Measurements from ENCODE around the gene TDRD9.

Gene TDRD9

GRCh38 chr14:103891667-103892215 lies 36.5 kb upstream of the TDRD9 start:
- no peak overlapping the region for H3K4me3 ChIP-seq (ENCODE audit: low read depth, low read length)
- ChIA-PET POLR2A (no interaction called here), CTCF (interaction anchor here (1.2 kb wide), 1 partner anchor 9 kb away, joined by 6 read pairs; no protein-coding TSS in a partner anchor)
- DNase-seq (ENCODE audit: low read depth, low spot score) = no peak
- no peak for TF ChIP-seq CTCF (IDR thresholded peaks at IDR 0.05; ENCODE audit: insufficient read depth, low read length, missing control alignments)

GRCh38 chr14:103892247-103892646 lies 36.0 kb upstream of the TDRD9 start:
- CTCF ChIA-PET = interaction anchor here (1.2 to 1.7 kb wide), 2 partner anchors 8 to 18 kb away, joined by 4 to 6 read pairs; no protein-coding TSS in a partner anchor
- POLR2A ChIA-PET = no interaction called here
- no peak for TF ChIP-seq CTCF (IDR thresholded peaks at IDR 0.05; ENCODE audit: insufficient read depth, low read length, missing control alignments)

GRCh38 chr14:103894034-103894722 lies 34.1 kb upstream of the TDRD9 start:
- CTCF ChIA-PET = no interaction called here
- no peak for DNase-seq (ENCODE audit: low read depth, low spot score)
- POLR2A ChIA-PET = no interaction called here
- no peak for TF ChIP-seq CTCF (IDR thresholded peaks at IDR 0.05; ENCODE audit: insufficient read depth, low read length, missing control alignments)
- H3K4me3 ChIP-seq (ENCODE audit: low read depth, low read length) = no peak overlapping the region

More at GRCh38 chr14:103892247-103892646, 36.0 kb upstream of the TDRD9 start:
- no peak overlapping the region for H3K4me3 ChIP-seq (ENCODE audit: low read depth, low read length)
- DNase-seq (ENCODE audit: low read depth, low spot score) = no peak

- POLR2A ChIA-PET = no interaction called here
- no peak for TF ChIP-seq CTCF (IDR thresholded peaks at IDR 0.05; ENCODE audit: insufficient read depth, low read length, missing control alignments)
- no peak for DNase-seq (ENCODE audit: low read depth, low spot score)
- CTCF ChIA-PET = no interaction called here
- no peak overlapping the region for H3K4me3 ChIP-seq (ENCODE audit: low read depth, low read length)
These were observed 33.6 kb upstream of the TDRD9 start for GRCh38 chr14:103894723-103895059.

- POLR2A ChIA-PET = no interaction called here
- DNase-seq (ENCODE audit: low read depth, low spot score) = no peak
- CTCF ChIA-PET = interaction anchor here (0.7 kb wide), 1 partner anchor 21 kb away, joined by 4 read pairs; no protein-coding TSS in a partner anchor
- H3K4me3 ChIP-seq (ENCODE audit: low read depth, low read length) = no peak overlapping the region
- no peak for TF ChIP-seq CTCF (IDR thresholded peaks at IDR 0.05; ENCODE audit: insufficient read depth, low read length, missing control alignments)
These were observed 31.7 kb upstream of the TDRD9 start for GRCh38 chr14:103896578-103896977.

- no peak for DNase-seq (ENCODE audit: low read depth, low spot score)
- CTCF ChIA-PET = interaction anchor here (0.7 to 1.1 kb wide), 2 partner anchors 20 to 83 kb away, joined by 3 to 4 read pairs; no protein-coding TSS in a partner anchor
- POLR2A ChIA-PET = no interaction called here
- no peak overlapping the region for H3K4me3 ChIP-seq (ENCODE audit: low read depth, low read length)
- no peak for TF ChIP-seq CTCF (IDR thresholded peaks at IDR 0.05; ENCODE audit: insufficient read depth, low read length, missing control alignments)
These were observed 30.9 kb upstream of the TDRD9 start for GRCh38 chr14:103897075-103897947.

Measured in AG04449 (cell line).